HEK293 (cell line): ENCODE data around the gene FGFRL1.
A peak's percentile ranks its signal among the peaks of the same experiment; 100 is the strongest.

Experiments used
- GLI2 ChIP-seq: fragments of 450-650 bp; formaldehyde crosslinking; IDR thresholded peaks from 2 replicates; pipeline ENCODE4; 2017; ENCODE audit warnings: missing biosample characterization, missing genetic modification characterization, low read depth, borderline replicate concordance
- GLIS2 ChIP-seq: fragments of 450-650 bp; formaldehyde crosslinking; IDR thresholded peaks from 2 replicates; pipeline ENCODE4 v1.5.1; 2016; ENCODE audit warnings: missing biosample characterization, missing genetic modification characterization
- IKZF3 ChIP-seq: fragments of 450-650 bp; IDR thresholded peaks from 2 replicates; pipeline ENCODE4 v1.5.0; 2018; ENCODE audit warnings: missing biosample characterization, mild to moderate bottlenecking, missing genetic modification characterization, moderate library complexity
- KLF17 ChIP-seq: fragments of 450-650 bp; formaldehyde crosslinking; IDR thresholded peaks from 2 replicates; pipeline ENCODE4 v1.5.1; 2016; ENCODE audit warnings: missing biosample characterization, missing genetic modification characterization
- PATZ1 ChIP-seq: fragments of 450-650 bp; formaldehyde crosslinking; IDR thresholded peaks from 2 replicates; pipeline ENCODE4 v1.5.1; 2016; ENCODE audit warnings: missing biosample characterization, missing genetic modification characterization
- PRDM2 ChIP-seq: fragments of 450-650 bp; formaldehyde crosslinking; IDR thresholded peaks from 2 replicates; pipeline ENCODE4 v1.5.1; 2016; ENCODE audit warnings: missing biosample characterization, missing genetic modification characterization, borderline replicate concordance
- TSHZ1 ChIP-seq: fragments of 450-650 bp; formaldehyde crosslinking; IDR thresholded peaks from 2 replicates; pipeline ENCODE4 v1.5.1; 2016; ENCODE audit warnings: missing biosample characterization, missing genetic modification characterization, borderline replicate concordance
- ZNF112 ChIP-seq: fragments of 450-650 bp; formaldehyde crosslinking; IDR thresholded peaks from 2 replicates; pipeline ENCODE4 v1.5.0; 2017; ENCODE audit warnings: missing biosample characterization, missing genetic modification characterization
- ZNF248 ChIP-seq: fragments of 450-650 bp; formaldehyde crosslinking; IDR thresholded peaks from 2 replicates; pipeline ENCODE4 v1.5.1; 2017; ENCODE audit warnings: missing biosample characterization, missing genetic modification characterization
- ZNF404 ChIP-seq: fragments of 450-650 bp; formaldehyde crosslinking; IDR thresholded peaks from 2 replicates; pipeline ENCODE4 v1.5.1; 2017; ENCODE audit warnings: missing biosample characterization, missing genetic modification characterization
- ZNF48 ChIP-seq: fragments of 450-650 bp; formaldehyde crosslinking; IDR thresholded peaks from 2 replicates; pipeline ENCODE4 v1.5.1; 2016; ENCODE audit warnings: missing biosample characterization, missing genetic modification characterization
- ZNF488 ChIP-seq: fragments of 450-650 bp; formaldehyde crosslinking; IDR thresholded peaks from 2 replicates; pipeline ENCODE4 v1.5.1; 2016; ENCODE audit warnings: missing biosample characterization, missing genetic modification characterization
- ZNF544 ChIP-seq: fragments of 450-650 bp; formaldehyde crosslinking; IDR thresholded peaks from 2 replicates; pipeline ENCODE4 v1.5.0; 2017; ENCODE audit warnings: missing biosample characterization, missing genetic modification characterization
- ZNF558 ChIP-seq: fragments of 450-650 bp; formaldehyde crosslinking; IDR thresholded peaks from 2 replicates; pipeline ENCODE4 v1.5.1; 2016; ENCODE audit warnings: missing biosample characterization, missing genetic modification characterization
- ZNF580 ChIP-seq: fragments of 450-650 bp; formaldehyde crosslinking; IDR thresholded peaks from 2 replicates; pipeline ENCODE4 v1.5.1; 2016; ENCODE audit warnings: missing biosample characterization, missing genetic modification characterization

The FGFRL1 gene

GRCh38 chr4:1012034-1012739 lies 761 bp downstream of the FGFRL1 start (continued):
- TF ChIP-seq PATZ1 (tag by site-specific recombination) (peak; percentile 84), ZNF48 (tag by site-specific recombination) (no peak), PRDM2 (tag by site-specific recombination) (no peak), KLF17 (tag by site-specific recombination) (peak; percentile 65; the same call in 1 of the 2 replicates), ZNF248 (tag by site-specific recombination) (no peak), ZNF112 (no peak), ZNF404 (tag by site-specific recombination) (no peak), GLI2 (tag by site-specific recombination) (no peak), ZNF558 (tag by site-specific recombination) (no peak), TSHZ1 (no peak), IKZF3 (tag by site-specific recombination) (no peak), ZNF488 (tag by site-specific recombination) (no peak), ZNF544 (no peak), GLIS2 (tag by site-specific recombination) (peak; percentile 75), ZNF580 (tag by site-specific recombination) (no peak)
